DND-41 (cell line): ENCODE measurements around the gene ZBED5.

ENCODE experiments used
- EZH2 ChIP-seq: IDR thresholded peaks from 3 replicates; pipeline ENCODE4 v1.6.1; 2012; ENCODE audit warnings: borderline replicate concordance, low read depth, mild to moderate bottlenecking, moderate library complexity, low read length, inconsistent platforms; ENCODE audit not compliant: severe bottlenecking
- TF ChIP-seq, protein P1 (sequence below): IDR thresholded peaks from 2 replicates; pipeline ENCODE4 v1.5.1; 2012; ENCODE audit warnings: borderline replicate concordance, low read length, moderate library complexity, mild to moderate bottlenecking; ENCODE audit not compliant: poor library complexity, severe bottlenecking; ENCODE audit errors: extremely low read depth

DNA sequence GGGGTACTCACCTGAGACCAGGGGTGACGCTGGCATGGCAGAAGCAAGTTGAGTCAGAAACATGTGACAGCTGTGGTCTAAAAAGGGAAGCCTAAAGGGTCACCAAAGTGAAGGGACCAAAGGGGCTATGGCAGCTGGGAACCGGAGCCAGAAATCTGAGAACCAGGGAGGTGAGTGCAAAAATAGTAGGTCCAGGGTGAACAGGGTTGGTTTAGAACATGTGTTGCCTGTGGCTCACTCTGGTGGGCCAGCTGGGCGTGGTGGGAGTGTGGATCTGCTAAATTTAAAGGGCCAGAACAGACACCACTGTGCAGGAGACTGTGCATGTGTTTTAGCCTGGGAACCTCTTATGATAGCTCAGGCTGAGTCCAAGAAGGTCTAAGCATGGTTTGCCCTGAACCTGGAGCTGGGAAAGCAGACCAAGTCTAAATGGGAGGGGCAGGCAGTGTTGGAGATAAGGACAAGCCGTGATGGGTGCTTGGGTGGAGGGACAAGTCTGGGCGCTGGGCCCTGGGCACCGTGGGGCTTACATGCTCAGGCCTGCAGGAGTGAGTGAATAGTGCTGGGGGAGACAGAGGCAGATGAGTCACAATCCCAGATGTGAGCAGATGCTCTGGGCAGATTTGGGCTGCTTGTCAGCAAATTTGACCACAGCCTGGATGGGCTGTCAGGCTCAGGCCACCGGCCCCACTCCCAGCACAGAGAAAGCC is 41.4 kb upstream of the ZBED5 start:
- TF ChIP-seq, protein P1, sequence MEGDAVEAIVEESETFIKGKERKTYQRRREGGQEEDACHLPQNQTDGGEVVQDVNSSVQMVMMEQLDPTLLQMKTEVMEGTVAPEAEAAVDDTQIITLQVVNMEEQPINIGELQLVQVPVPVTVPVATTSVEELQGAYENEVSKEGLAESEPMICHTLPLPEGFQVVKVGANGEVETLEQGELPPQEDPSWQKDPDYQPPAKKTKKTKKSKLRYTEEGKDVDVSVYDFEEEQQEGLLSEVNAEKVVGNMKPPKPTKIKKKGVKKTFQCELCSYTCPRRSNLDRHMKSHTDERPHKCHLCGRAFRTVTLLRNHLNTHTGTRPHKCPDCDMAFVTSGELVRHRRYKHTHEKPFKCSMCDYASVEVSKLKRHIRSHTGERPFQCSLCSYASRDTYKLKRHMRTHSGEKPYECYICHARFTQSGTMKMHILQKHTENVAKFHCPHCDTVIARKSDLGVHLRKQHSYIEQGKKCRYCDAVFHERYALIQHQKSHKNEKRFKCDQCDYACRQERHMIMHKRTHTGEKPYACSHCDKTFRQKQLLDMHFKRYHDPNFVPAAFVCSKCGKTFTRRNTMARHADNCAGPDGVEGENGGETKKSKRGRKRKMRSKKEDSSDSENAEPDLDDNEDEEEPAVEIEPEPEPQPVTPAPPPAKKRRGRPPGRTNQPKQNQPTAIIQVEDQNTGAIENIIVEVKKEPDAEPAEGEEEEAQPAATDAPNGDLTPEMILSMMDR = no peak
- no peak for TF ChIP-seq EZH2
